ENCODE results near the gene GALNT2. TPM values are rescaled to one million over a fixed set of nuclear protein-coding genes. Genes with fewer than 3 reads are reported as not detected.

GALNT2 gene
- total and polyA plus RNA-seq, 9 of the 15 experiments (the other 6 are each of a cell fraction or from before 2014, with no cell fraction given): 1.6 to 106 (median 51.9) TPM

DNA sequence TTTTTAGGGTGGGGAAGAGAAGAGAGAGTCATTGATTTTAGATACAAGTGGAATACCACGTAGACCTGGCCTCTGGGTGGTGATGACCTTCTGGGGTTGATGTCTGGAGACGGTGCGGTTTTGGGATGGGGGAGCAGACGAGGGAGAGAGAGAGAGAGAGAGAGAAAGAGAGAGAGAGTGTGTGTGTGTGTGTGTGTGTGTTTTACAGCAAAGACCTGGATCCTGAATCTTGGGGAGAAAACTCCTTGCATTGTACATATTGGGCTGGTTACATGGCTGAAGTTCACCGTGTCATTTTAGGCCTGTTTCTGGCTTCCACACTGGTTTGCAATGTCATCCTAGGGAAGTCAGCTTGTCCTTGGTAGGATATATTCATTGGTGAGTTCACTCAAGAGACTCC lies 89.0 kb downstream of the GALNT2 start (continued):
- TF ChIP-seq, protein P1, sequence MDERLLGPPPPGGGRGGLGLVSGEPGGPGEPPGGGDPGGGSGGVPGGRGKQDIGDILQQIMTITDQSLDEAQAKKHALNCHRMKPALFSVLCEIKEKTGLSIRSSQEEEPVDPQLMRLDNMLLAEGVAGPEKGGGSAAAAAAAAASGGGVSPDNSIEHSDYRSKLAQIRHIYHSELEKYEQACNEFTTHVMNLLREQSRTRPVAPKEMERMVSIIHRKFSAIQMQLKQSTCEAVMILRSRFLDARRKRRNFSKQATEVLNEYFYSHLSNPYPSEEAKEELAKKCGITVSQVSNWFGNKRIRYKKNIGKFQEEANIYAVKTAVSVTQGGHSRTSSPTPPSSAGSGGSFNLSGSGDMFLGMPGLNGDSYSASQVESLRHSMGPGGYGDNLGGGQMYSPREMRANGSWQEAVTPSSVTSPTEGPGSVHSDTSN (CRISPR knock-in tag; IDR thresholded peaks at IDR 0.05; ENCODE audit: low read depth): no peak
- TF ChIP-seq, protein P1 (tag; conservative IDR thresholded peaks at IDR 0.05; ENCODE audit: low read depth): no peak
- TF ChIP-seq ZNF165 (CRISPR knock-in tag; IDR thresholded peaks at IDR 0.05; ENCODE audit: borderline replicate concordance) (no peak), BRD4 (IDR thresholded peaks at IDR 0.05) (no peak), ESRRB (CRISPR knock-in tag; IDR thresholded peaks at IDR 0.05; ENCODE audit: borderline replicate concordance) (no peak), CBFA2T3 (IDR thresholded peaks at IDR 0.05) (0 out of 2 replicates have a peak, but pooled peaks have one; percentile 21), CBX8 (IDR thresholded peaks at IDR 0.05; ENCODE audit: borderline replicate concordance, extremely low read depth, low read depth, low read length, poor library complexity, severe bottlenecking) (no peak), IFI16 (CRISPR knock-in tag; IDR thresholded peaks at IDR 0.05) (no peak), ZNF347 (CRISPR knock-in tag; IDR thresholded peaks at IDR 0.05; ENCODE audit: low read depth) (no peak), ZKSCAN8 (CRISPR knock-in tag; IDR thresholded peaks at IDR 0.05) (no peak), ZNF140 (CRISPR knock-in tag; IDR thresholded peaks at IDR 0.05) (no peak), SIN3A (IDR thresholded peaks at IDR 0.05; ENCODE audit: borderline replicate concordance in 2 of 2, control insufficient read depth in 1 of 2, low read depth in 2 of 2, low read length in 2 of 2) (no peak), NR2C2 (CRISPR knock-in tag; IDR thresholded peaks at IDR 0.05) (no peak), NR2C2 (tag; IDR thresholded peaks at IDR 0.05) (peak; percentile 58), SMARCC2 (IDR thresholded peaks at IDR 0.05; ENCODE audit: low read depth) (peak; percentile 33; the same call in 1 of the 2 replicates), ZZZ3 (IDR thresholded peaks at IDR 0.05) (no peak), ZNF707 (CRISPR knock-in tag; conservative IDR thresholded peaks at IDR 0.05) (no peak), NFXL1 (CRISPR knock-in tag; IDR thresholded peaks at IDR 0.05) (no peak), EWSR1 (IDR thresholded peaks at IDR 0.05; ENCODE audit: borderline replicate concordance, low read depth, partially characterized antibody) (no peak)
- TF ChIP-seq, protein P2, sequence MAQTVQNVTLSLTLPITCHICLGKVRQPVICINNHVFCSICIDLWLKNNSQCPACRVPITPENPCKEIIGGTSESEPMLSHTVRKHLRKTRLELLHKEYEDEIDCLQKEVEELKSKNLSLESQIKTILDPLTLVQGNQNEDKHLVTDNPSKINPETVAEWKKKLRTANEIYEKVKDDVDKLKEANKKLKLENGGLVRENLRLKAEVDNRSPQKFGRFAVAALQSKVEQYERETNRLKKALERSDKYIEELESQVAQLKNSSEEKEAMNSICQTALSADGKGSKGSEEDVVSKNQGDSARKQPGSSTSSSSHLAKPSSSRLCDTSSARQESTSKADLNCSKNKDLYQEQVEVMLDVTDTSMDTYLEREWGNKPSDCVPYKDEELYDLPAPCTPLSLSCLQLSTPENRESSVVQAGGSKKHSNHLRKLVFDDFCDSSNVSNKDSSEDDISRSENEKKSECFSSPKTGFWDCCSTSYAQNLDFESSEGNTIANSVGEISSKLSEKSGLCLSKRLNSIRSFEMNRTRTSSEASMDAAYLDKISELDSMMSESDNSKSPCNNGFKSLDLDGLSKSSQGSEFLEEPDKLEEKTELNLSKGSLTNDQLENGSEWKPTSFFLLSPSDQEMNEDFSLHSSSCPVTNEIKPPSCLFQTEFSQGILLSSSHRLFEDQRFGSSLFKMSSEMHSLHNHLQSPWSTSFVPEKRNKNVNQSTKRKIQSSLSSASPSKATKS (CRISPR knock-in tag; IDR thresholded peaks at IDR 0.05): no peak
- TF ChIP-seq, protein P3, sequence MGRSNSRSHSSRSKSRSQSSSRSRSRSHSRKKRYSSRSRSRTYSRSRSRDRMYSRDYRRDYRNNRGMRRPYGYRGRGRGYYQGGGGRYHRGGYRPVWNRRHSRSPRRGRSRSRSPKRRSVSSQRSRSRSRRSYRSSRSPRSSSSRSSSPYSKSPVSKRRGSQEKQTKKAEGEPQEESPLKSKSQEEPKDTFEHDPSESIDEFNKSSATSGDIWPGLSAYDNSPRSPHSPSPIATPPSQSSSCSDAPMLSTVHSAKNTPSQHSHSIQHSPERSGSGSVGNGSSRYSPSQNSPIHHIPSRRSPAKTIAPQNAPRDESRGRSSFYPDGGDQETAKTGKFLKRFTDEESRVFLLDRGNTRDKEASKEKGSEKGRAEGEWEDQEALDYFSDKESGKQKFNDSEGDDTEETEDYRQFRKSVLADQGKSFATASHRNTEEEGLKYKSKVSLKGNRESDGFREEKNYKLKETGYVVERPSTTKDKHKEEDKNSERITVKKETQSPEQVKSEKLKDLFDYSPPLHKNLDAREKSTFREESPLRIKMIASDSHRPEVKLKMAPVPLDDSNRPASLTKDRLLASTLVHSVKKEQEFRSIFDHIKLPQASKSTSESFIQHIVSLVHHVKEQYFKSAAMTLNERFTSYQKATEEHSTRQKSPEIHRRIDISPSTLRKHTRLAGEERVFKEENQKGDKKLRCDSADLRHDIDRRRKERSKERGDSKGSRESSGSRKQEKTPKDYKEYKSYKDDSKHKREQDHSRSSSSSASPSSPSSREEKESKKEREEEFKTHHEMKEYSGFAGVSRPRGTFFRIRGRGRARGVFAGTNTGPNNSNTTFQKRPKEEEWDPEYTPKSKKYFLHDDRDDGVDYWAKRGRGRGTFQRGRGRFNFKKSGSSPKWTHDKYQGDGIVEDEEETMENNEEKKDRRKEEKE (IDR thresholded peaks at IDR 0.05; ENCODE audit: borderline replicate concordance in 1 of 2, control insufficient read depth in 1 of 2, low read depth in 2 of 2, low read length in 1 of 2): no peak

All from K562 (cell line).